ELF-1 (cell line): ENCODE data around the gene CAST.
A peak's percentile ranks its signal among the peaks of the same experiment; 100 is the strongest.
"Not testable (repeated sequence)": the region's sequence is repeated elsewhere in the genome, so short reads cannot be mapped to it uniquely, and the experiment has no call there.

Experiments
- DNase-seq: peaks from one replicate; pipeline ENCODE4 v3.0.0-alpha.2; 2016; ENCODE audit warnings: low read depth, low spot score

The CAST gene

GRCh38 chr5:96778409-96778808 lies 116.2 kb downstream of the CAST start:
- DNase-seq: no peak

- no peak for DNase-seq
These were observed 118.5 kb downstream of the CAST start for GRCh38 chr5:96780626-96781025.

- no peak for DNase-seq
These were observed 119.1 kb downstream of the CAST start for GRCh38 chr5:96781031-96781971.

DNA sequence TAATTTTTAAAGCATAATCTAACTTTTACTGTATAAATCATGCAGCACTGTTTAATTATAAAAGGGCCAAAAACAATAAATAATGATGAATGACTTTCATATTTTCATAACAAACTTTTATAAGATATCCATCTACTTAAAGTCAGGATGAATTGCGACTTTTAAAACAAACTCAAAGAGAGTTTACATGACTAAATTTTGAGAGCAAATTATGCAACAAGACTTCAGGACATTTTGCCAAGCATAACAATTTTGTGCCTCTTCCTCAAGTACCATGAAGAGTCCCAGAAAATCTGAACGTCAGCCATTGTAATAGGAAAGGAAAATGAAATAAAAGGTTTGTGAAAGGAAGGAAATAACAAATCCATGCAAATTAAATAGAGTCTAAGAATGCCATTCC lies 121.2 kb downstream of the CAST start:
- DNase-seq: no peak

DNA sequence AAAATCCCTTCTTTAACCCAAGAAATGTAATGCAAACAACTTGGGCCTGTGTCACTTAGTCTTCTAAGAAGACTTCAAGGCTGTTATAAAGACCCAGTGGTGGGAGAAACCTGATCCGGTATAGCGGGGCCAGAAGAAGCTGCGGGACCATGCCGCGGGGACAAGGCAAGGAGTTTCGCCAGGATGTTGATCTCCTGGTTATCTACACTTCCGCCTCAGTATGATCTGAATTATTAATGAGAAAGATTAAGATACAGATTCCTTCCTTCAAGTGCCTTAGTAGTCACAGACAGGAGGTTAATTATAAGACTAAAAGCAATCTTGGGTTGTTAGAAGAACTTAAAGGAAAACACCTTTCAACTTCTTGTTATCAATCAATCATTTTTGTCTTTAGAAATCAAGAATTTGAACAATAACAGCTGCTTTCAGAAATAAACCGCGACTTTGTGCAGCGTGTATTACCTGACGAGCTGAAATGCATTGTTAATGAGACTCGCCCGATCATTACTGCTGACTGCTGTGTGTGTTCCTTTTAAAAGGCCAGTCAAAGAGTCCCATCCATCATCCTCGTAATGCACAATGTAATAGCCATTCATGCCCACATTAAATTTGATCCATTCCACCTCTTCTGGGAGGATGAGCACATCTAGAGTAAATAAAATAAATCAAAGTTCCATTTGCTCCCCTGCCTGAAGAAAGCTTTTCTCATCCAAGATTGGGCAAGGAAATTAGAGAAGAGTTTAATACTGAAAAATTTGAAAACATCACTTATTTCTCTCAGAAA lies 123.3 kb downstream of the CAST start:
- no peak for DNase-seq

DNA sequence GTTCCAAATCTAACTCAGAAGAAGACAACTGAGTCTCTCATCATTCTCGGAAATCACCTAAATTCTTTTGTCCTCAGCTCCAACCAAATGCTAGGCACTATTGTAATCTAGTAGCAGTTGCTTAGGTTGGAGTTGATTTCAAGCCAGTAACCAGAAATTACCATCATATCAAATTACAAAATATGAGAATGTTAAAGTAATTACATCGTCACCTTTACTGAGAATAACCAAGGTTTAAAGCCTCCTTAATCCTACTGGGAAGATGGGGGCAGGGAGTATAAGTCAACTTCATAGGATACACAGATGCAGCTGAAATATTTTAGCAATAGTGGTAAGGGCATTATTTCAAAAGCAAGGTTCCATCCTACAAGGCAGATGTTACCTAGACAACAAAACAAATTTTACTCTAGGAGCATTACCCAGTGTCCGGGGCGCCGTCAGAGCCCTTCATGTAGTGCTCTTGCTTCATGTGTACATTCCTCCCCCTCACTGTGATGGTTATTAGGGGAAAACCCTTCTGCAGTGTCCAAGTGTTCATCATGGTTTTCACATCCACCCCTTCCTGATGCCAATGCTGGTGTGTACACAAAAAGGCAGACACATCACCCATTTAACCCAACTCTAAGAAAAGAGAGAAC lies 126.1 kb downstream of the CAST start:
- no peak for DNase-seq

DNA sequence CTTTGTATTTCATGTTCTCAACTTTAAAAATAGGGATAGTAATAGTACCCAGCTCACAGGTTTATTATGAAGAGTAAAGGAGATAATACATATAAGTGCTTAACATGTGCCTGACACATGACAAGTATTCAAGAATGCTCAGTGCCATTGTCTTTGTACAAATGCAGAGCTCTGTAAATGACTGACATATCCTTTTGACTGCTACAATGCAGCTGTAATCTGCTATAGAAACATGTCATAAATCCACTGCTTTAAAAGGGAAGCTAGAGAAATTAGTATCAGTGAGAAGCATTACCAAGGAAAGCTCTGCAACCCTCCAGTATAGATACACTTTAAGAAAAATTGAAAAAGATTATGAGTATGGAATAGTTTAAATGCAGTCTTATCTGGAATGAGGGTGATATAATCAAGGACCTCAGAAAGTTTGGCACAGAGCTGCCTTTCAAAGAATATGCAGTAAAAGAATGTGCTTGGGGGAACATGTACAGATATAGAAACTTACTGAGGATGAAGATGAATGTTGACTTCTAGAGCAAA lies 127.7 kb downstream of the CAST start:
- DNase-seq: no peak

GRCh38 chr5:96790961-96791504 lies 128.9 kb downstream of the CAST start:
- DNase-seq: no peak

- DNase-seq: no peak
These were observed 132.6 kb downstream of the CAST start for GRCh38 chr5:96794757-96795156.

GRCh38 chr5:96795626-96796025 lies 133.4 kb downstream of the CAST start:
- no peak for DNase-seq

- DNase-seq: no peak
These were observed 134.3 kb downstream of the CAST start for GRCh38 chr5:96796434-96796833.

- not testable (repeated sequence) for DNase-seq
These were observed 139.5 kb downstream of the CAST start for GRCh38 chr5:96801718-96802117.

GRCh38 chr5:96807075-96807654 lies 145.0 kb downstream of the CAST start:
- peak; percentile 46 for DNase-seq

- DNase-seq: no peak
These were observed 146.3 kb downstream of the CAST start for GRCh38 chr5:96808541-96808828.

DNA sequence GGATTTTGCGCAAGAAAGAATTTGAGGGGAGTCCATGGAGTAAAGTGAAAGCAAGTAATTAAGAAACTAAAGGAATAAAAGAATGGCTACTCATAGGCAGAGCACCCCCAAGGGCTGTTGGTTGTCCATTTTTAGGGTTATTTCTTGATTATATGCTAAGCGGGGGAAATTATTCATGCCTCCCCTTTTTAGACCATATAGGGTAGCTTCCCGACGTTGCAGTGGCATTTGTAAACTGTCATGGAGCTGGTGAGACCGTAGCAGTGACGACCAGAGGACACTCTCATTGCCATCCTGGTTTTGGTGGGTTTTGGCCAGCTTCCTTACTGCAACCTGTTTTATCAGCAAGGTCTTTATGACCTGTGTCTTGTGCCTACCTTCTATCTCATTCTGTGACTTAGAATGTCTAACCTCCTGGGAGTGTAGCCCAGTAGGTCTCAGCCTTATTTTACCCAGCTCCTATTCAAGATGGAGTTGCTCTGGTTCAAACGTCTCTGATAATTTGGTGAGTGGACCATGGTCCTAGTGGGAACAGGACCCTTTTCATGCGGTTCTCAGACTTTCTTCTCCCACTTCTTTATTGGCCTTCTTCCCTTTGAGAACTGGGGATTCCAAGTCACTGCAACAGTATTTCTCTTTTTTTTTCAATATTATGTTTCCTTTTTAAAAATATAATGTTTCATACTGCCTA lies 146.8 kb downstream of the CAST start:
- DNase-seq: no peak

DNA sequence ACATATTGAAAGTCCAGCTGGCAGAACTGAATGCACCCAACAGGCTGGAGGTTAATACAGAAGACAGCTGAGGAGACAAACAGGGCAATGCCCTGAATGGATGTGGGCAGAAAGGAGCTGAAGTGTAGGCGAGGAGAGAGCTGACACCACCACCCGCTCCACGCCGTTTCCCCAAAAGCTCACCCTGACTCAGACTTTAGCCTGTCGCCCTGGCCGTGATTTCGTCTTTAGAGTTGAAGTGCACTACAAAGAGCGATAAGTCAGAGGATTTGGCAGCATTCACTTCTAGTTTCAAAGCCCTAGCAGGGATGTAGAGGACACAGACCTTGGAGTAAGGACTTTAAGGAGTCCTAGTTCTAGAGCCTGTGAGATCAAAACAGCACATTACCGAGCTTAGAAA lies 147.7 kb downstream of the CAST start:
- DNase-seq: no peak

DNA sequence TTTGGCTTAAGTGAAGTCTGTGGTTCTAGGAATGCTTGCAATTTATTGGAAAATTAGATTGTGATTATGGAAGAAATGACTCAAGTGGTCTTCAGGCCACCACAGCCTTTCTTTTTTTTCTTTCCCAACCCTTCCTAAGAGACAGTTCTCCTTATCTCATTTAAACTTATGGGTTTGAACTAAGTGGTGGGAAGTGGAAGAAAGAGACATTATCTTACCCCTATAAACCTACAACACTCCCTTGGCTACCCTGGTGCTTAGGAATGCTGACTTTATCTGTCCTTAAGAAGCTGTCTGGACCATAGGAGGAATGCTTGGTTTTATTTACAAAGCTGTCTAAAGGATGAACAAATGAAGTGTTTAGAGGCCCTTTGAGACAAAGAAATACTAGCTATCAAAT lies 150.7 kb downstream of the CAST start:
- no peak for DNase-seq

DNA sequence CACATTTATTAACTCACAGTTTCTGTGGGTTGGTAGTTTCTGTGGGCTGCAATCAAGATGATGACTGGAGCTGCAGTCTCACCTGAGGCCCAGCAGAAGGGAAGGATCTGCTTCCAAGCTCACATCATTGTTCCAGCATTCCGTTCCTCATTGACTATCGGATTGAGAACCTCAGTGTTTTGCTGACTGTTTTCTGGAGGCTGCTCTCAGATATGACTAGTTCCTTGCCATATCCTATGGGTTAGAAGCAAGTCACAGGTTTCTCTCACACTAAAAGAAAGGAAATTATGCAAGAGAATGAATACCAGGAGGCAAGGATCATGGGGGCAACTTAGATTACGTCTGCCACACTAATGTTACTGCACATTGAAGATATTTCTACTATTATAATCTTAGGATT lies 151.9 kb downstream of the CAST start:
- DNase-seq: no peak

- no peak for DNase-seq
These were observed 154.3 kb downstream of the CAST start for GRCh38 chr5:96816411-96816939.

GRCh38 chr5:96816991-96817390 lies 154.8 kb downstream of the CAST start:
- DNase-seq: no peak

GRCh38 chr5:96817506-96817905 lies 155.3 kb downstream of the CAST start:
- DNase-seq: no peak
